Fibroblast of mammary gland (primary cell): ENCODE measurements around the gene KLRD1.
"Not testable (repeated sequence)": the region's sequence is repeated elsewhere in the genome, so short reads cannot be mapped to it uniquely, and the experiment has no call there.

Experiments used
- DNase-seq: peaks from one replicate; pipeline ENCODE4 v3.0.0-alpha.2; 2010; ENCODE audit warnings: low read depth
- H3K4me3 ChIP-seq: 2 replicates; pipeline ENCODE4 v1.5.1; 2011; ENCODE audit warnings: low read depth, mild to moderate bottlenecking, low read length, moderate library complexity; ENCODE audit not compliant: control insufficient read depth
- TF ChIP-seq, protein P1 (sequence below): conservative IDR thresholded peaks from 2 replicates; pipeline ENCODE4 v1.5.1; 2011; ENCODE audit warnings: low read depth, low read length, inconsistent platforms; ENCODE audit not compliant: control insufficient read depth, insufficient read depth

KLRD1 gene

DNA sequence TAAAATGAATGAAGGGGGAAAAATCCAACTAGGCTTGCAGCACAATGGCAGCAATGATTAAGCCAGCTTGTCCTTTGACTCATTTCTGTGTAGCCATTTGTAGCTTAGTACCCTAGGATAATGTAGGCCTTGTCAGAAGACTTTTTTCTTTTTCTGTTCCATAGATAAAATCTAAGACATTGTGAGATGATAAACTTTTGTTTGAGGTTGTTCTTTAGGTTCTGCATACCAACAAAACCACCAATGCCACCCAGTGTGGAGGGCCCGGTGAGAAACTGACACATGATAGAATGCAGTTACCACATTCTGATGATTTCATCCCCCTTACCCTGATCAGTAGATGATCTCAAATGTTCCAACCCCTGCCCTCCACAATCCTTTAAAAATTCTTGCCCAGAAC, 6.6 kb upstream of the KLRD1 start:
- no peak for DNase-seq
- H3K4me3 ChIP-seq: no peak overlapping the region
- TF ChIP-seq, protein P1, sequence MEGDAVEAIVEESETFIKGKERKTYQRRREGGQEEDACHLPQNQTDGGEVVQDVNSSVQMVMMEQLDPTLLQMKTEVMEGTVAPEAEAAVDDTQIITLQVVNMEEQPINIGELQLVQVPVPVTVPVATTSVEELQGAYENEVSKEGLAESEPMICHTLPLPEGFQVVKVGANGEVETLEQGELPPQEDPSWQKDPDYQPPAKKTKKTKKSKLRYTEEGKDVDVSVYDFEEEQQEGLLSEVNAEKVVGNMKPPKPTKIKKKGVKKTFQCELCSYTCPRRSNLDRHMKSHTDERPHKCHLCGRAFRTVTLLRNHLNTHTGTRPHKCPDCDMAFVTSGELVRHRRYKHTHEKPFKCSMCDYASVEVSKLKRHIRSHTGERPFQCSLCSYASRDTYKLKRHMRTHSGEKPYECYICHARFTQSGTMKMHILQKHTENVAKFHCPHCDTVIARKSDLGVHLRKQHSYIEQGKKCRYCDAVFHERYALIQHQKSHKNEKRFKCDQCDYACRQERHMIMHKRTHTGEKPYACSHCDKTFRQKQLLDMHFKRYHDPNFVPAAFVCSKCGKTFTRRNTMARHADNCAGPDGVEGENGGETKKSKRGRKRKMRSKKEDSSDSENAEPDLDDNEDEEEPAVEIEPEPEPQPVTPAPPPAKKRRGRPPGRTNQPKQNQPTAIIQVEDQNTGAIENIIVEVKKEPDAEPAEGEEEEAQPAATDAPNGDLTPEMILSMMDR: no peak

DNA sequence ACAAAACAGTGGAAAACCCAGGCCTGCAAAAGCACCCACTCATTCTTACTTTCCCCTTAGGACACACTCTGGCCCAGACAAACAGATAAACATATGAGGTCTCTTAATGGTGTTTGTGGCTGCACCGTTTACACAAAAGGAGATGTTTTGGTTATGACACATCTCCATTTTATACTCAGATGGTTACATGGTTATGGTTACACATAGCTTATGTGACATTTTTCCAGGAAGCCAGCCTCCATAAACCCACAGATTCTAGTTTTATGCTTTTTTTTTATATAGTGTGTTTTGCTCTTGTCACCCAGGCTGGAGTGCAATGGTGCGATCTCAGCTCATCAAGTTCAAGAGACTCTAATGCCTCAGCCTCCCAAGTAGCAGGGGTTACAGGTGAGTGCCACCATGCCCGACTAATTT, 3.5 kb upstream of the KLRD1 start:
- TF ChIP-seq, protein P1: no peak

DNA sequence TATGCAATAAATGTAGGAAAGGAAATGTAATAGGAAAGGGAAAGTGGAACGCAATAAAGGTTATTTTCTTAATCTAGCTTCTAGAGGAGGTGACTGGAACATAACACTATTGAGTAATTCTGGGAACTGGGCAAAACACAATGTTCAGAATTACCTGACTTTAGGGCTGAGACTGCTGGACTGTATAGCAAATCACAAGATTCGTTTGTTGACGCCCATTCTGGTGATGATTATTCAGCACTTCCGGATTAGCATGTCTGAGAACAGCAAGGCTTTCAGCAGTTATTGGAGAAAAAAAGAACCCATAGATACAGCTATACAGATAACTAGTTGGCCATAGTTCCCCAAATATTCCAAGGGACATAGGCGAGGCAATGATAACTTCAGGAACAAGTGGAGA, 2.3 kb upstream of the KLRD1 start:
- H3K4me3 ChIP-seq: no peak overlapping the region
- no peak for DNase-seq
- TF ChIP-seq, protein P1: no peak

More for the DNA sequence above, 3.5 kb upstream of the KLRD1 start:
- DNase-seq: peak; percentile 64
- H3K4me3 ChIP-seq: no peak overlapping the region

DNA sequence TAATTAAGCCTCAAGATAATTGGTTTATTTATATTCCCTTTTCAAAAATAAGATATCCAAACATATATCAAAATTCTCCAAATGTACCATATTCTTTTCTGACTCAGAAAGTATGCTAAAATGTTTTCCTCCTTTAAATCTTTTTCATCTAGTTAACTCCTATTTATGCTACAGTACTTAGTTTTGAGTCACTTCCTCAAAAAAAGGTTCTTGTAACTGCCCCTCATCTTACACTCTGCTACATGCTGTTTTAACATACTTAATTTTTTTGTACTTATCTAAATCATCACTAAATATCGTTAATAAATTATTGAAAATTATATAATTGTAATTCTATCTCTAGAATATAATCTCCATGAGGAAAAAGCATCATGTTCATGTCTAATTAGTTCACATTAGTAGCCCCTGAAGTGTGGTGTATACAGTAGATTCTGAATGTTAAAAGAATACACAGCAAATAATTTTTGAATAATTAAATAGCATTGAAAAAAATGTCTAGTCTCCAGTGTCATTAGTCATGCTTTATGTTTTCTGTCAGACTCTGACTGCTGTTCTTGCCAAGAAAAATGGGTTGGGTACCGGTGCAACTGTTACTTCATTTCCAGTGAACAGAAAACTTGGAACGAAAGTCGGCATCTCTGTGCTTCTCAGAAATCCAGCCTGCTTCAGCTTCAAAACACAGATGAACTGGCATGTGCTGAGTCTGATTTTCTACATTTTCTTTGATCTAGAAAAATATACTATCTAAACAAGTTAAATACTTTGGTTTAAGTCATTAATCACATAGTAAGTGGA, 3.5 kb downstream of the KLRD1 start:
- TF ChIP-seq, protein P1: no peak
- H3K4me3 ChIP-seq: no peak overlapping the region
- DNase-seq: peak; percentile 12

DNA sequence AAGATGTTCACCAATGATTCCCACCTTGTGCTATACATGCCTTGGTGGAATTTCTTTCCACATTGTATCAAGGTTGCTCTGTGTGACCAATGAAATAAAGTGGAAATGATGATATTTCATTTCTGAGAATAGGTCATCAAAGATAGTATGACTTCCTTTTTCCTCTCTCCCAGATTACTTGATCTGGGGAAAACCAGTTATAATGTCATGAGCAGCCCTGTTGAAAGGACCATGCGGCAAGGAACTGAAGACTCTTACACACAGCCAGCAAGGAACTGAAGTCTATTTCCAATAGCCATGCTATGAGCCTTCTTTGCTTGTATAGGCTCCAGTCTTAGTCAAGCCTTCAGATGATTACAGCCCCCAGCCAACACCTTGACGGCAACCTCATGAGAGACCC, 11.7 kb downstream of the KLRD1 start:
- DNase-seq: no peak
- TF ChIP-seq, protein P1: no peak
- H3K4me3 ChIP-seq: no peak overlapping the region

DNA sequence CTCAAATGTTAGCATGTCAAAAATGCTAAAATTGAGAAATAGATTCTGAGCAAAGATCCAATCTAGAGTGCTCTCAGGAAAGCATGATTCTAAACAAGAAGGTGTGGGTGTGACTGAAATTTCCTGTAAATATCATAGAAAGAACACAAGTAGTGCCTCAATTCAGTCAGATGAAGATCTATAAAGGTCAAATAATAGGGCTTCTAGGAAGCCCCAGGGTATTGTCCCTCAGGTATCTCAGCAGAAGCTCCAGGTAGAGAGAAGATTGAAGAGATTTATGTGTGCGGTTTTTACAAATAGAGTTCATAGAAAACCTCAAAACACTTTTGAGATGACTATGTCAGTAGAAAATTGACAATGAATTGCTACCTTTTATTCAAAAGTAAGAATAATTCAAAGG, 13.0 kb downstream of the KLRD1 start:
- DNase-seq: no peak
- TF ChIP-seq, protein P1: no peak
- no peak overlapping the region for H3K4me3 ChIP-seq

DNA sequence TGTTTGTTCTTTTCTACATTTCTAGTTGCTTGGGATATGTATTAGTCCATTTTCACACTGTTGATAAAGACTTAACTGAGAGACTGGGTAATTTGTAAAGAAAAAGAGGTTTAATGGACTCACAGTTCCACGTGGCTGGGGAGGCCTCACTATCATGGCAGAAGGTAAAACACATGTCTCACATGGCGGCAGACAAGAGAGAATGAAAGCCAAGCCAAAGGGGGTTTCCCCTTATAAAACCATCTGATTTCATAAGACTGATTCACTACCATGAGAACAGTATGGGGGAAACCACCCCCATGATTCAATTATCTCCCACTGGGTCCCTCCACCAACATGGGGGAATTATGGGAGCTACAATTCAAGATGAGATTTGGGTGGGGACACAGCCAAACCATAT, 21.0 kb downstream of the KLRD1 start:
- not testable (repeated sequence) for DNase-seq, H3K4me3 ChIP-seq
